KMS-11 (cell line): ENCODE data around the gene APOE.

Source experiments
- H2AFZ ChIP-seq: fragments of 200-600 bp; sonication (generic); 2 replicates; pipeline ENCODE4 v1.6.1; 2016; ENCODE audit warnings: antibody characterized with exemption, mixed run types, low read depth
- H3K27ac ChIP-seq: fragments of 200-600 bp; sonication (generic); 2 replicates; pipeline ENCODE4 v1.6.1; 2016; ENCODE audit warnings: mild to moderate bottlenecking, mixed run types
- H3K27me3 ChIP-seq: fragments of 200-600 bp; sonication (generic); 2 replicates; pipeline ENCODE4 v1.6.1; 2017; ENCODE audit warnings: mild to moderate bottlenecking, low read depth, mixed run types, moderate library complexity; ENCODE audit not compliant: insufficient read depth
- H3K36me3 ChIP-seq: fragments of 200-600 bp; sonication (generic); 2 replicates; pipeline ENCODE4 v1.6.1; 2017; ENCODE audit warnings: mild to moderate bottlenecking, mixed run types; ENCODE audit not compliant: insufficient read depth
- H3K4me1 ChIP-seq: fragments of 200-600 bp; sonication (generic); 2 replicates; pipeline ENCODE4 v1.6.1; 2016; ENCODE audit warnings: mild to moderate bottlenecking, low read depth, mixed run types; ENCODE audit not compliant: poor library complexity, severe bottlenecking
- H3K4me2 ChIP-seq: fragments of 200-600 bp; sonication (generic); 2 replicates; pipeline ENCODE4 v1.7.0; 2016; ENCODE audit warnings: mild to moderate bottlenecking, mixed run types
- H3K4me3 ChIP-seq: fragments of 200-600 bp; sonication (generic); IDR thresholded peaks from 2 replicates; pipeline ENCODE4 v1.6.1; 2017; ENCODE audit warnings: low read depth, low read length, mixed read lengths; ENCODE audit not compliant: insufficient read depth
- H3K79me2 ChIP-seq: fragments of 200-600 bp; sonication (generic); 2 replicates; pipeline ENCODE4 v1.6.1; 2016; ENCODE audit warnings: low read depth, mixed run types; ENCODE audit not compliant: insufficient read depth
- H3K9ac ChIP-seq: fragments of 200-600 bp; sonication (generic); 2 replicates; pipeline ENCODE4 v1.6.1; 2016; ENCODE audit warnings: mild to moderate bottlenecking, mixed run types
- H4K20me1 ChIP-seq: fragments of 200-600 bp; sonication (generic); 2 replicates; pipeline ENCODE4 v1.6.1; 2016; ENCODE audit warnings: mild to moderate bottlenecking, mixed run types; ENCODE audit not compliant: insufficient read depth
- CTCF ChIP-seq: fragments of 200-600 bp; sonication (generic); conservative IDR thresholded peaks from 2 replicates; pipeline ENCODE4 v1.6.1; 2017; ENCODE audit warnings: low read depth, mild to moderate bottlenecking, antibody characterized with exemption, low read length, moderate library complexity, mixed read lengths

APOE gene

GRCh38 chr19:44947041-44947581 lies 41.5 kb downstream of the APOE start:
- Histone ChIP-seq H3K27ac (no peak overlapping the region), H3K4me2 (no peak overlapping the region), H3K4me1 (no peaks in the 10 kb centered on the region), H3K79me2 (no peaks in the 10 kb centered on the region), H3K9ac (no peak overlapping the region), H4K20me1 (no peaks in the 10 kb centered on the region), H3K27me3 (no peaks in the 10 kb centered on the region), H2AFZ (no peak overlapping the region), H3K4me3 (no peak overlapping the region), H3K36me3 (no peaks in the 10 kb centered on the region)
- TF ChIP-seq CTCF = no peak

GRCh38 chr19:44948237-44948636 lies 42.6 kb downstream of the APOE start:
- Histone ChIP-seq H3K4me1 (no peaks in the 10 kb centered on the region), H3K79me2 (no peaks in the 10 kb centered on the region), H3K9ac (no peak overlapping the region), H2AFZ (no peak overlapping the region), H3K36me3 (no peaks in the 10 kb centered on the region), H4K20me1 (no peaks in the 10 kb centered on the region), H3K27me3 (no peaks in the 10 kb centered on the region), H3K4me3 (no peak overlapping the region), H3K27ac (no peak overlapping the region), H3K4me2 (no peak overlapping the region)
- no peak for TF ChIP-seq CTCF

DNA sequence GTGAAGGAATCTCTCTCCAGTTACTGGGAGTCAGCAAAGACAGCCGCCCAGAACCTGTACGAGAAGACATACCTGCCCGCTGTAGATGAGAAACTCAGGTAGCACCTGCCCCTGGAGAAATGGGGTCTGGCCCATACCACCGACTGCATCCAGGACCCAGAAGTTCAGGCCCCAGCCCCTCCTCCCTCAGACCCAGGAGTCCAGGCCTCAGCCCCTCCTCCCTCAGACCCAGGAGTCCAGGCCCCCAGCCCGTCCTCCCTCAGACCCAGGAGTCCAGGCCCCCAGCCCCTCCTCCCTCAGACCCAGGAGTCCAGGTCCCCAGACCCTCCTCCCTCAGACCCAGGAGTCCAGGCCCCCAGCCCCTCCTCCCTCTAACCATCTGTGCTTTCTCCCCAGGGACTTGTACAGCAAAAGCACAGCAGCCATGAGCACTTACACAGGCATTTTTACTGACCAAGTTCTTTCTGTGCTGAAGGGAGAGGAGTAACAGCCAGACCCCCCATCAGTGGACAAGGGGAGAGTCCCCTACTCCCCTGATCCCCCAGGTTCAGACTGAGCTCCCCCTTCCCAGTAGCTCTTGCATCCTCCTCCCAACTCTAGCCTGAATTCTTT lies 43.3 kb downstream of the APOE start:
- no peaks in the 10 kb centered on the region for H3K79me2 ChIP-seq
- H3K36me3 ChIP-seq = no peaks in the 10 kb centered on the region
- TF ChIP-seq CTCF = no peak
- H3K27me3 ChIP-seq = no peaks in the 10 kb centered on the region
- H3K27ac ChIP-seq = no peak overlapping the region
- H3K4me2 ChIP-seq = no peak overlapping the region
- no peak overlapping the region for H3K9ac ChIP-seq
- H2AFZ ChIP-seq = no peak overlapping the region
- H4K20me1 ChIP-seq = no peaks in the 10 kb centered on the region
- peaks cover 4% of the 10 kb centered on the region for H3K4me1 ChIP-seq
- H3K4me3 ChIP-seq = no peak overlapping the region

DNA sequence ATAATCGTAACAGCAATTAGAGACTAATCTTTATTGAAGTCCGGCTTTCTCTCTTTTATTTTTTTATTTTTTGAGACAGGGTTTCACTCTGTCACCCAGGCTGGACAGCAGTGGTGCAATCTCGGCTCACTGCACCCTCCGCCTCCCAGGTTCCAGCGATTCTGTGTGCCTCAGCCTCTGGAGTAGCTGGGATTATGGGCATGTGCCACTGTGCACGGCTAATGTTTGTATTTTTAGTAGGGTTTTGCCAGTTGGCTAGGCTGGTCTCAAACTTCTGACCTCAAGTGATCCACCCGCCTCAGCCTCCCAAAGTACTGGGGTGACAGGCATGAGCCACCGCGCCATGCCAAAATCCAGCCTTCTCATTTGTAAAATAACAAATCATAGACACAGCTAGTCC lies 44.0 kb downstream of the APOE start:
- Histone ChIP-seq H3K36me3 (no peaks in the 10 kb centered on the region), H4K20me1 (no peaks in the 10 kb centered on the region), H3K27me3 (no peaks in the 10 kb centered on the region), H2AFZ (no peak overlapping the region), H3K27ac (no peak overlapping the region), H3K9ac (no peak overlapping the region), H3K4me1 (peaks cover 5% of the 10 kb centered on the region), H3K79me2 (no peaks in the 10 kb centered on the region), H3K4me2 (no peak overlapping the region), H3K4me3 (no peak overlapping the region)
- no peak for TF ChIP-seq CTCF
